NCI-H2107 (cell line): ENCODE measurements around the gene KRT85.
"Not testable (repeated sequence)": the region's sequence is repeated elsewhere in the genome, so short reads cannot be mapped to it uniquely, and the experiment has no call there.

ENCODE experiments used
- DNase-seq: peaks from one replicate; lab custom pipeline; 2025; lab: John Stamatoyannopoulos, UW

Gene KRT85

DNA sequence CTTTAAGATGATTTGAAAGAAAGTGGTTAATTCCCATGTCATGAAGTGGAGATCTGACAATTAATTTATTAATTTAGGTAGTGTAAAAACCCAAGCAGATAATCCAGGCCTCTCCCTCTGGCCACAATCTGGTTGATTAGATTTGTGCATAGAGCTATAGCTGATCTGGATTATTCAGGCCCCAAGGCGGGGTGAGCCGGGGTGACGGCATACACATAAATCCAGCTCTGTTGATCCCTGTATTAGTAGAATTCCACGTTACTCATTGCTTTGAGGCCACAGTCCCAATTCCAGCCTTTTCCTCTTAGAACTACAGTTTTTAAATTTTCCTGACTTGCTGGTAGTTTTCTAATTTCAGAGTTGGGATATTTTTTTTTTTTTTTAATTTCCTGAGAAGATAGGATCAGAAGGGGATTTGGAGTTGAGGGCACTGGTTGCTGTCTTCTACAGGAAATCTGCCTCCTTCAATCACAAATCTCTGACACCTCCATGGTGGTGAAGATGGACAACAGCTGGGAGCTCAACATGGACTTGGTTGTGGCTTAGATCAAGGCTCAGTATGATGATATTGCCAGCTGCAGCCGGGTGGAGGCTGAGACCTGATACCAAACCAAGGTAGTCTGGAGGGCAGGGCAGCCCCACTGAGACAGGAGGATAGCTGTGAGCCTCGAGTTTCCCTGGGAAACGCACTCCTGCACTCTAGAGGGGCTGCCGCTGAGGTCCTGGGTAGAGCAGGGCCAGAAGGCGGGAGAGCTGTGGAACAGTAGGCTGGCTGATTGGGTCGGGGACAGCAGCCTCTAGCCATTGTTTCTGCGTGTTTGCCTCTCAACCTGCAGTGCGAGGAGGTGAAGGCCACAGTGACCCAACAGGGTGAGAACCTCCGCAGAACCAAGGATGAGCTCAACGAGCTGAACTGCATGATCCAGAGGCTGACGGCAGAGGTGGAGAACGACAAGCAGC, 19.4 kb downstream of the KRT85 start:
- no peak for DNase-seq

DNA sequence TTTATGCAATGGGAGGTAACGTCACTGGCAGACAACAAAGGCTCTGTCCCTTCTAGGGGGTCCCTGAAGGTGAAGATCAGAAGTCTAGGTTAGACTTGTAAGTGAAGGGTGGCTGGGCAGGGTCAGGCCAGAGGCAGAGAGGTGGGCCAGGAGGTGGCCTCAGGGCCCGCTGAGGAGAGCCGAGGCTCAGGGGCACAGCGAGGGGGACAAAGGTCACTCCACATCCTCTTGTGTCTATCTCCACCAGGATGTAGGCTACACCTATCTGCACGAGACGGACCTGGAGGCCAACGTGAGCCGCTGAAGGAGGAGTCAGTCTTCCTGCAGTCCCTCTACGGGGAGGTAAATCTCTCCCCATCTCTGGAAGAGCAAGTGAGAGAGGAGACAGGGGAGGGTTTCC, 20.3 kb downstream of the KRT85 start:
- DNase-seq: no peak

DNA sequence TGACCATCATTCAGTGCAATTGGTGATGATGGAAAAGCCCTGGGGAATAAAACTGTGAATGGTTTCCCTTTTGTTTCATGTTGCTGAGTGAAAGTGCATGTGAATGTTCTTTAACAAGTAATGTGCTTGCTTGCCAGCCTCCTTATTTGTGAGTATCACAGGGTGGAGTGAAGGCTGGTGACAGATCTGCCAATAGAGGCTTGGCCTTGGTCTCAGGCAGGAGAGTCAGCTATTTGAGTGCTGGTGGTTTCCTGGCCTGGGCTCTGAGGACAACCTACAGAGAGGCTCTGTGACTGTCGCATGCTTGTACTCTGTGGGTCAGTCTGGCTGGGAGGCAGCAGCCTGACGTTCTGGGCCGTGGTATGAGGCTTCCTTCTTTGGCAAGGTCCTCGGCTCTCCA, 20.7 kb downstream of the KRT85 start:
- DNase-seq: no peak

DNA sequence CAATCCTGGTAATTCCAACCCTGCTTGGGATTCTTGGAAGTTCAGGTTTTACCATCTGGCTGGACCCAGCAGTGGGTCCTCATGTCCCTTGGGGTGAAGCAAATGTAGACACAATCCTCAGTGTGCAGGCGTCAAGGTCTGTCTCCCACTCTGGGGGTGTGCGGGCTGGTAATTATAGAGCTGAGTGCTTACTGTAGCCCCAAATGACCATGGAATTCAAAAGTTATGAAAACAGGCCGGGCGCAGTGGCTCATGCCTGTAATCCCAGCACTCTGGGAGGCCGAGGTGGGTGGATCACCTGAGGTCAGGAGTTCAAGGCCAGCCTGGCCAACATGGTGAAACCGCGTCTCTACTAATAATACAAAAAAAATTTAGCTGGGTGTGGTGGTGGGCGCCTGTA, 22.2 kb downstream of the KRT85 start:
- not testable (repeated sequence) for DNase-seq

DNA sequence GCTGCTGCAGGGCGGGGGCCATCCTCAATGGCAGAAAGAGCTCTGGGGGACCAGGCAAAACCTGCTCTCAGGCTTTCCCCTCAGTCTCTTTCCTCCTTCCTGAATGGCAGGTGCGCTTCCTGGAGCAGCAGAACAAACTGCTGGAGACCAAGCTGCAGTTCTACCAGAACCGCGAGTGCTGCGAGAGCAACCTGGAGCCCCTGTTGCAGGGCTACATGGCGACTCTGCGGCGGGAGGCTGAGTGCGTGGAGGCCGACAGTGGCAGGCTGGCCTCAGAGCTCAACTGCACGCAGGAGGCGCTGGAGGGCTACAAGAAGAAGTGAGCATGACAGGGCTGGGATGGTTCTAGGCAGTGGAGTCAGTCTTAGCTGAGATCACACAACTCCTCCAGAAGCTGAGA, 23.2 kb downstream of the KRT85 start:
- DNase-seq: no peak

DNA sequence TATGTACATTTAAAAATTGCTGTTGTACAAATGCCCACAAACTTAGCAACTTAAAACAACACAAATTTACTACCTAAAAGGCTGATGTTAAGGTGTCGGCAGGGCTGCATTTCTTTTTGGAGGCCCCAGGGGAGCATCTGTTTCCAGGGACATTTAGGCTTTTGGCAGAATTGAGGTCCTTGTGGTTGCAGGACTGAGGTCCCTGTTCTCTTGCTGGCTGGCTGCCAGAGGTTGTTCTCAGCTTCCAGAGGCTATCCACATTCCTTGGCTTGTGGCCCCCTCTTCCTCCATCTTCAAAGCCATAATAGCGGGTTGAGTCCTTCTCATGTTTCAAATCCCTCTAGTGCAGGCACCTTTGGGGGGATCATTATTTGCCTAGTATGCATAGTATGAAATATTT, 23.7 kb downstream of the KRT85 start:
- no peak for DNase-seq

DNA sequence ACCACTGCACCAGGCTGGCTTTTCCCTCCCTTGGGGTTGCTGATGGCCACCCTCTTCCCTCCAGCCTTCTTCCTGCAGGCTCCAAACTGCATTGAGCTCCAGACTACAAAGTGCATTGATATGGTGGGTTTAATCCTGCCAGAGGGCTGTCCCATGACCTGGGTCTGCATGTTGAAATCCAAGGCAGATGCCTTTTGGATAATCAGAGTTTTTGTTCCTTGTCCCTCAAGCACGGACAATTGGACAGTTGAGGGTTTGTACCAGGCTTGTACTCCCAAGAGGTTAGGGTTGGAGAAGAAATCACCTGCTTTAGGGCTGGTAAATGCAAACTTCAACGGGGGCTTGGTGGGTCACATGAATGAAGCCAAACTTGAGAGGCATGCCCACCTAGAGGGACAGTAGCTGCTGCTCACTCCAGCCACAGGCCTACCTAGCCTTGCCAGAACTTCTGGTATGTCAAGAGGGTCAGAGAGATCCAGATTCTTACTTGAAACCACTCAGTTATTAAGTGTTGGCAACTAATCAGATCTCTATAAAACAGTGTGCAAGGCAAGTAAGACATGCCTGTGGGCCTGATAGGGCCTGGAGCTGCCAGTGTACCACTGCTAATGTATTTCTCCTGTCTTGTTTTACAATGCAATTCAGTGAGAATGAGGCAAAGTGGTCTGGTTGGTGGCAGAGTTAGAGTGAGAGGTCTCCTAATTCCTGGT, 24.3 kb downstream of the KRT85 start:
- no peak for DNase-seq

DNA sequence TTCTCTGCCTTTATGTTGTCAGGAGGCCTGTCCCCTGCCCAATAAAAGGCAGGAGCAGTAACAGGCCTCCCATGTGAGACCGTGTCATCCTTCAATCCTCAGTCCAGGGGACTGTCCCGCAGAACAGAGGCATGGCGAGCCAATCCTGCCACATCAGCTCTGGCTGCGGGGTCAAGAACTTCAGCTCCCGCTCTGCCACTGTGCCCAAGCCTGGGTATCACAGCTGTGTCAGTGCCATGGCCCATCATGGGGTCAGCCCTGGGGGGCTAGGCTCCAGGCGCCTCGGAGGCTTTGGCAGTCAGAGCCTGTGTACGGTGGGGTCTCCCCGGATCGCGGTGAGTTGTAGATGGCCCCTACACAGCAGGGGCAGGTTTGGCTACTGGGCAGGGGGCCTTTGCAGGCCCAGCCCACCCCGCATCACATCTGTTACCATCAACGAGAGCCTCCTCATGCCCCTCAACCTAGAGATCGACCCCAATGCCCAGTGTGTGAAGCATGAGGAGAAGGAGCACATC, 26.2 kb downstream of the KRT85 start:
- no peak for DNase-seq

GRCh38 chr12:52338241-52338960, 28.9 kb downstream of the KRT85 start:
- no peak for DNase-seq

GRCh38 chr12:52337054-52337453, 30.2 kb downstream of the KRT85 start:
- no peak for DNase-seq

DNA sequence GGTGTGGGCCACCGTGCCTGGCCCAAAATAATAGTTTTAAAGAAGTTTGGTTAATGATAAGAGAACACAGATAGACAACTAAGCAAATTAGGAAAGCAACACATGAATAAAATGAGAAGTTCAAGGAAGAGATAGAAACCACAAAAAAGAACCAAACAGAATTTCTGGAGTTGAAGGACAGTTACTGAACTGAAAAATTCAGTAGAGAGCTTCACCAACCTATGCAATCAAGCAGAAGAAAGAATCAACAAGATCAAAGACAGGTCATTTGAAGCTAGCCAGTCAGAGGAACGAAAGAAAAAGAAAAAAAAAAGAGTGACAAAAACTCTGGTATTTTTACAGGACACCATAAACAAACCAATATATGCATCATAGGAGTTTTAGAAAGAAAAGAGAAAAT, 30.6 kb downstream of the KRT85 start:
- no peak for DNase-seq

DNA sequence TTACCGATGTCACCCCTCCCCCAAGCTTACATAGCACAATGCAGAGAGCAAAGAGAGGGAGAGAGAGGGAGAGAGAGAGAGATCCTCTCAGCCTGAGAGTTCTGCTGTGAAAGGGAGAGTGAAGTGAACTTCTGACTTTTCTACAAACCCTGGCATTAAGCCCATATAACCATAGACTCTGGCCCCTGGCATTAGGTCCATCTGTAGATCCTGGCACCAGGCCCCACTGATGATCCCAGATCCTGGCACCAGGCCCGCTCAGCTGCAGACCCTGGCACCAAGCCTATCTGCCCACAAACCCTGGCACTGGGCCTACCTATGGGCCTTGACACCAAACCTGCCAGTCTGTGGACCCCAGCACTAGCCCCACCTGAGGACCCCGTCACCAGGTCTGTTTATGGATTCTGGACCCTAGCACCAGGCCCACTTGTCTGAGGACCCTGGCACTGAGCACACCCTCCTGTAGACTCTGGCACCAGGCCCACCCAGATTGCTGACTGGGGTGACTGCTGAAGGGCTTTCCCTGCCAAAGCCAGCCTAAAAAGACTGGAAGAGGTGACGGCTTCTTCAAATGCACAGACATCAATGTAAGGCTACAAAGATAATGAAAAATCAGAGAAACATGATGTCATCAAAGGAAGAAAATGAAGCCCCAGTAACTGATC, 31.6 kb downstream of the KRT85 start:
- no peak for DNase-seq

GRCh38 chr12:52334185-52334584, 33.1 kb downstream of the KRT85 start:
- no peak for DNase-seq

- DNase-seq: no peak
Observed at GRCh38 chr12:52333321-52333720, 34.0 kb downstream of the KRT85 start.

GRCh38 chr12:52332381-52332780, 34.9 kb downstream of the KRT85 start:
- DNase-seq: no peak

- DNase-seq: no peak
Observed at GRCh38 chr12:52331833-52332232, 35.4 kb downstream of the KRT85 start.

DNA sequence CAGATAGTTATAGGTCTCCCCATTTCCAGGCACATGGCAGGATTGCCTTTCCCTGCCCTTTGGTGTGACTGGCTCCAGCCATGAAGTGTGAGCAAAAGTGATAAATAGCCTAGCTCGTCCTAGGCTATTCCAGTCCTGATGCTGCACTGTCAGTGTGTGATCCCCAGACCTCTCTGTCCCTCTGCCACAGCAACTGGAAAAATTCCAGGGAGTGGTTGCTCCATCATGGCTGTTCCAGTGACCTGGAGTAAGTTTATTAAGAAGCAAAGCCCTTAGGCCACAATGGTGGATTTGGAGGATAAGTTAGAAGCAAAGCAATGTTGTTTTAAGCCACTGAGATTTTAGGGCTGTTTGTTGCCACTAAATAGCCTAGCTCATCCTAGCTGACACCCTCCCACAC, 36.2 kb downstream of the KRT85 start:
- no peak for DNase-seq

DNA sequence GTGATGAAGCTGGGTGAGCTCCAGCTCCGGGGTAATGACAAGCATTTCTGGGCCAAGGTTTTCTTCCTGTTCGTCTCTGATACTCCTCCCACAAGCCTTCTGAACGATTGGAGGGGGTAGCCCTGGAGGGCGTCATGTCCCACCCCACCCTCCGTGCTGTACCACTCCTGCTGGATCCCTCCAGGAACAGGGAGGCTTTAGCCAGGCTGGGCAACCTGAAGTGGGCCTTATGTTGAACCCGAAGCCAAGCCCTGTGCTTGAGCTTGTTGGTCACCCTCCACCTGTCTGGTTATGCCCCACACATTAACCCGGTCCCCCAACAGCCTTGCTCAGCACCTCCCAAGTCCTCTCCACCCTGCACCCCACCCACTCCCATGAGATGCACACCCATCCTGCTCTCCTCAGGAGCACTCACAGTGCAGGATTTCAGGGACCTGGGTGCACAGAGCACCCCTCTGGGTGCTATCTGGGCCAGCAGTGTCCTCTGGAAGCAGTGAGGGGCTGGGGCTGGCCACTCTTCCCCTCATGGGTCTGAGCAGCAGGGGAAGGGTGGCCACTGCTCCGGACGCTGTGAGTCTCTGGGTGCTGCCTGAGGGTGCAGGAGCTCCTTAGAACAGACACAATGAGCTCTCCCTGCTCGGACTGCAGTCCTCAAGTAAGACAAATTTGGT, 39.3 kb downstream of the KRT85 start:
- DNase-seq: no peak

DNA sequence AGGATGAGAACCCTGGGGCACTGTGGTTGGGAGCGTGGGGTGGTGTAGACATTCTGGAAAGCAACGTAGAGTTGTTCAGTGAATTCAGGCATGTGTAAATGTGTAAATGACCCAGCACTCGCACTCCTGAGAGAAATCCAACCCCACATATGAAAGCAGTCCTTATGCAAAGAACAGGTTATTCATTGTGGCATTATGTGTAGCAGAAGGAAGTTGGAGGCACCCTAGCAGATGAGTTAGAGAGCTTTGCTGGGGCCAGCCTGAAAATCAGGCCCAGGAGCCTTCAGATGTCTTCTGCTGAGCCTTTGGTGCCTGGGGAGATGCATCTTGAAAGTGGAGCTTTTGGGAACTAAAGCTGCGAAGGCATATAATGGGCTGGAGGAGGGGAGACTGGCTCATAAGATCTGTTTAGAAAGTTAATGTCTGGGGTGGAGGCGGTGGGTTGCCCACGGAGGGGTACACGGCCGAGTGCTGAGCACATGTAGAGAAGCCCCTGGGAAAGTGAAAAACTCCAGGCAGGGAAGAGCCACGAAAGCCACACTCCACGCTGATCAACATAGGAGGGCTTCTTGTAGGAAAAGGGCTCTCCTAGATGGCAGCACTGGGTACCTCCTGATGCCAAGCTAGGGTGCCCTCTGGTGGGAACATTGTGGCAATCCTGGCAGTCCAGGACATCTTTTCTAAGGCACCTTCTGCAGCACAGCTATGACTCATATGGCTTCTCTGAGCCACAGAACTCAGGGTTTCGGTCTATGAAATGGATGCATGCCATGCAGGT, 40.0 kb downstream of the KRT85 start:
- peak; percentile 72 for DNase-seq

- no peak for DNase-seq
Observed at GRCh38 chr12:52324153-52324444, 43.2 kb downstream of the KRT85 start.
